ENCODE results near the gene APOB.

- TF ChIP-seq CTCF (IDR thresholded peaks at IDR 0.05) (no peak), ZNF263 (CRISPR knock-in tag; IDR thresholded peaks at IDR 0.05; ENCODE audit: low read depth) (no peak), SP1 (CRISPR knock-in tag; conservative IDR thresholded peaks at IDR 0.05) (no peak), FOXP4 (CRISPR knock-in tag; IDR thresholded peaks at IDR 0.05) (no peak)
These were observed 8.2 kb upstream of the APOB start for GRCh38 chr2:21052044-21052443.
